Liver (tissue), 9 donors: ENCODE measurements around the gene SETD1B. TPM values are rescaled to one million over a fixed set of nuclear protein-coding genes. Genes with fewer than 3 reads are reported as not detected.

ENCODE experiments used
- DNase-seq: peaks from one replicate; pipeline ENCODE4 v3.0.0-alpha.2; 2017; ENCODE audit warnings: low spot score
- H3K27ac ChIP-seq, 2 donors: one replicate each; pipeline ENCODE4 v1.7.0; 2013; ENCODE audit warnings: inconsistent platforms in 2 of 2, low read length in 2 of 2, control low read depth in 1 of 2, low read depth in 1 of 2, mild to moderate bottlenecking in 1 of 2
- H3K27me3 ChIP-seq, 4 donors: one replicate each; pipeline versions ENCODE4 v1.6.1 to v1.7.0; 2013; ENCODE audit warnings: low read length in 3 of 4, inconsistent platforms in 1 of 4, mild to moderate bottlenecking in 1 of 4, moderate library complexity in 1 of 4; ENCODE audit not compliant: control insufficient read depth in 4 of 4, insufficient read depth in 4 of 4
- H3K36me3 ChIP-seq, 4 donors: one replicate each; pipeline versions ENCODE4 v1.6.1 to v1.7.0; 2013; ENCODE audit warnings: low read length in 3 of 4, mild to moderate bottlenecking in 3 of 4, low read depth in 1 of 4, moderate library complexity in 1 of 4; ENCODE audit not compliant: control insufficient read depth in 4 of 4, insufficient read depth in 3 of 4
- H3K4me1 ChIP-seq, 4 donors: one replicate each; pipeline versions ENCODE4 v1.6.1 to v1.7.0; 2013; ENCODE audit warnings: low read length in 3 of 4, mild to moderate bottlenecking in 3 of 4, moderate library complexity in 1 of 4; ENCODE audit not compliant: control insufficient read depth in 4 of 4, insufficient read depth in 4 of 4
- H3K4me3 ChIP-seq, 3 donors: one replicate each; pipeline versions ENCODE4 v1.6.1 to v1.7.0; 2013; ENCODE audit warnings: low read length in 3 of 3, control low read depth in 1 of 3, low read depth in 1 of 3, mild to moderate bottlenecking in 1 of 3
- H3K9ac ChIP-seq, 2 donors: one replicate each; pipeline ENCODE4 v1.7.0; 2013; ENCODE audit warnings: low read length in 2 of 2, mild to moderate bottlenecking in 2 of 2, moderate library complexity in 2 of 2, control low read depth in 1 of 2, low read depth in 1 of 2
- H3K9me3 ChIP-seq, 4 donors: one replicate each; pipeline versions ENCODE4 v1.6.1 to v1.7.0; 2013; ENCODE audit warnings: low read length in 3 of 4; ENCODE audit not compliant: control insufficient read depth in 4 of 4
- EGR1 ChIP-seq, 2 donors: IDR thresholded peaks; 2 replicates each; pipeline ENCODE4 v1.6.1; 2016 to 2018; ENCODE audit warnings: antibody characterized with exemption in 2 of 2, low read depth in 2 of 2
- FOXA1 ChIP-seq: IDR thresholded peaks from 2 replicates; pipeline ENCODE4 v1.6.1; 2016; ENCODE audit warnings: antibody characterized with exemption
- FOXA2 ChIP-seq: IDR thresholded peaks from 2 replicates; pipeline ENCODE4 v1.6.1; 2016; ENCODE audit warnings: antibody characterized with exemption
- GABPA ChIP-seq, 2 donors: IDR thresholded peaks in 1 of 2; conservative IDR thresholded peaks in 1 of 2; 2 replicates each; pipeline ENCODE4 v1.6.1; 2016; ENCODE audit warnings: antibody characterized with exemption in 2 of 2, mild to moderate bottlenecking in 1 of 2, moderate library complexity in 1 of 2
- HNF4A ChIP-seq, 2 donors: conservative IDR thresholded peaks; 2 replicates each; pipeline ENCODE4 v1.6.1; 2016; ENCODE audit warnings: antibody characterized with exemption in 2 of 2, mild to moderate bottlenecking in 2 of 2
- JUND ChIP-seq, 2 donors: IDR thresholded peaks; 2 replicates each; pipeline ENCODE4 v1.6.1; 2016; ENCODE audit warnings: antibody characterized with exemption in 2 of 2
- NR2F2 ChIP-seq: IDR thresholded peaks from 2 replicates; pipeline ENCODE4 v1.6.1; 2016; ENCODE audit warnings: antibody characterized with exemption
- RAD21 ChIP-seq, 2 donors: IDR thresholded peaks; 2 replicates each; pipeline ENCODE4 v1.6.1; 2016; ENCODE audit warnings: antibody characterized with exemption in 2 of 2, mild to moderate bottlenecking in 2 of 2
- REST ChIP-seq: IDR thresholded peaks from 2 replicates; pipeline ENCODE4 v1.6.1; 2016; ENCODE audit warnings: antibody characterized with exemption, mild to moderate bottlenecking
- RXRA ChIP-seq, 2 donors: IDR thresholded peaks; 2 replicates each; pipeline ENCODE4 v1.6.1; 2017 to 2018; ENCODE audit warnings: antibody characterized with exemption in 2 of 2, mild to moderate bottlenecking in 1 of 2
- SP1 ChIP-seq: IDR thresholded peaks from 2 replicates; pipeline ENCODE4 v1.6.1; 2018; ENCODE audit warnings: antibody characterized with exemption, mild to moderate bottlenecking
- TAF1 ChIP-seq: conservative IDR thresholded peaks from 2 replicates; pipeline ENCODE4 v1.6.1; 2016; ENCODE audit warnings: antibody characterized with exemption, mild to moderate bottlenecking
- ZBTB33 ChIP-seq: IDR thresholded peaks from 2 replicates; pipeline ENCODE4 v1.6.1; 2016; ENCODE audit warnings: antibody characterized with exemption
- WGBS: extraction: QIAGEN DNeasy Blood & Tissue Kit; methylation state at CpG from one replicate; pipeline ENCODE4 v1.1.7; 2013; 5-methylcytosine and 5-hydroxymethylcytosine counted together
- polyA plus RNA-seq, 2 donors: library from polyadenylated mRNA; stranded (reverse) in 1 of 2; unstranded in 1 of 2; fragments of 200-250 nt in 1 of 2; fragments of >200 nt in 1 of 2; fragmentation: Nextera tagmentation in 1 of 2; extraction: Ambion mirVana in 1 of 2; gene quantifications; one replicate each; pipeline versions ENCODE4 v1.2.1 to v1.2.3, GENCODE V29; 2013 to 2015
- total RNA-seq, 2 donors: library from RNA; depleted of rRNA; stranded (reverse); fragments of >200 nt; gene quantifications; one replicate each; pipeline ENCODE4 v1.2.3, GENCODE V29; 2014
- donor health status: healthy.
- donor health status: healthy.
- donor health status: healthy.
- donor health status: healthy.
- donor health status: healthy.

SETD1B gene
- total and polyA plus RNA-seq, 4 donors: 1.8 to 7.9 (median 5.0) TPM

GRCh38 chr12:121828306-121828705, 24.5 kb downstream of the SETD1B start:
- no peak for DNase-seq
- Histone ChIP-seq H3K9ac (no peak overlapping the region), H3K4me3 (no peak overlapping the region), H3K27me3 (no peaks in the 10 kb centered on the region), H3K4me1 (no peaks in the 10 kb centered on the region), H3K27ac (no peak overlapping the region), H3K9me3 (no peaks in the 10 kb centered on the region), H3K36me3 (peaks cover 28 to 77% (median 37%) of the 10 kb centered on the region in 4 donors)
- TF ChIP-seq ZBTB33 (no peak), NR2F2 (no peak), RXRA (IDR thresholded peaks at IDR 0.05) (no peak), FOXA1 (no peak), EGR1 (IDR thresholded peaks at IDR 0.05; ENCODE audit: low read depth in 2 of 2) (no peak), RAD21 (IDR thresholded peaks at IDR 0.05) (no peak), JUND (IDR thresholded peaks at IDR 0.05) (no peak), FOXA2 (no peak), GABPA (IDR thresholded peaks at IDR 0.05 in 1 of 2, conservative IDR thresholded peaks at IDR 0.05 in 1 of 2) (no peak)
- 95% methylated on average over 8 of the region's 8 CpGs for WGBS

GRCh38 chr12:121828826-121829225, 25.0 kb downstream of the SETD1B start:
- Histone ChIP-seq H3K9ac (no peak overlapping the region), H3K27ac (no peak overlapping the region), H3K4me3 (no peak overlapping the region), H3K27me3 (no peaks in the 10 kb centered on the region), H3K4me1 (no peaks in the 10 kb centered on the region), H3K36me3 (peaks cover 24 to 71% (median 33%) of the 10 kb centered on the region in 4 donors), H3K9me3 (no peaks in the 10 kb centered on the region)
- 92% methylated on average over 9 of the region's 9 CpGs for WGBS
- DNase-seq: no peak
- TF ChIP-seq HNF4A (conservative IDR thresholded peaks at IDR 0.05) (no peak), TAF1 (no peak), SP1 (no peak), RXRA (IDR thresholded peaks at IDR 0.05) (no peak), REST (no peak), FOXA2 (no peak), FOXA1 (no peak), ZBTB33 (no peak)
